ENCODE results near the gene NOS2.

DNA sequence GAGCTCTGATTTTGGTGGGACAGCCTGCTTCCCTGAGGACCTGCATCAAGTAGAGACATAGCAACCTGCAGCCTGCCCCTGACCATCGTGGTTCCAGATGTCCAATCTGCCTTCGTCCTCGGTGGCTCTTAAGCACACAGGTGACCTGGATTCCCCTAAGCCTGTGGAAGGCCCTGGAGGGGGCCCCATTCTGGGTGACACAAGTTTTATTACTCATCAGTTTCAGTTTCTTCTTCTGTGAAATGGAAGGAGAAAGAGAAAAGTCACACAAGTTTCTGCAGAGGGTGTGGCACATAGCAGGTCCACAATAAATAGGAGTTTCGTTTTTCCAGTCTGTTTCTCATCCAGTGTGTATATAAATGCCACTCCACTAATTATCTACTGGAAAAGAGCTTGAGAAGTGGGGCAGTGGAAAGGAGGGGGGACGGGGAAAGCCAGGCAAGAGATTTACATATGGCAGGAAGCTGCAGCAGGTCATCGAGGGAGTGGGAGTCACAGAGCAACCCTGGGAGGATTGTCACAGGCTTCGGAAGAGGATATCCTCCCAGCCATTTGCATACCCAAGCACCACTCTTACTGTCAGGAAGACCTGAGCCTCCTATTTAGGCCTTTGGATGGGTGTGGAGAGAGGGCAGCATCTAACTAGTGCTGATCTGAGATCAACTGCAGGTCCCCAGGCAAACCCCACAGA is 10.0 kb upstream of the NOS2 start:
- TF ChIP-seq, protein P1, sequence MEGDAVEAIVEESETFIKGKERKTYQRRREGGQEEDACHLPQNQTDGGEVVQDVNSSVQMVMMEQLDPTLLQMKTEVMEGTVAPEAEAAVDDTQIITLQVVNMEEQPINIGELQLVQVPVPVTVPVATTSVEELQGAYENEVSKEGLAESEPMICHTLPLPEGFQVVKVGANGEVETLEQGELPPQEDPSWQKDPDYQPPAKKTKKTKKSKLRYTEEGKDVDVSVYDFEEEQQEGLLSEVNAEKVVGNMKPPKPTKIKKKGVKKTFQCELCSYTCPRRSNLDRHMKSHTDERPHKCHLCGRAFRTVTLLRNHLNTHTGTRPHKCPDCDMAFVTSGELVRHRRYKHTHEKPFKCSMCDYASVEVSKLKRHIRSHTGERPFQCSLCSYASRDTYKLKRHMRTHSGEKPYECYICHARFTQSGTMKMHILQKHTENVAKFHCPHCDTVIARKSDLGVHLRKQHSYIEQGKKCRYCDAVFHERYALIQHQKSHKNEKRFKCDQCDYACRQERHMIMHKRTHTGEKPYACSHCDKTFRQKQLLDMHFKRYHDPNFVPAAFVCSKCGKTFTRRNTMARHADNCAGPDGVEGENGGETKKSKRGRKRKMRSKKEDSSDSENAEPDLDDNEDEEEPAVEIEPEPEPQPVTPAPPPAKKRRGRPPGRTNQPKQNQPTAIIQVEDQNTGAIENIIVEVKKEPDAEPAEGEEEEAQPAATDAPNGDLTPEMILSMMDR (IDR thresholded peaks at IDR 0.05) = no peak
- TF ChIP-seq POLR2AphosphoS5 (IDR thresholded peaks at IDR 0.05) (no peak), POLR2A (IDR thresholded peaks at IDR 0.05) (no peak)

All from gastroesophageal sphincter (tissue), 3 donors.